NCI-H524 treated with DMSO at 0.1 percent for 48 hours (cell line): ENCODE results near the gene BCR.

ENCODE experiments used
- DNase-seq: peaks from one replicate; lab custom pipeline; 2025; lab: John Stamatoyannopoulos, UW

The BCR gene

GRCh38 chr22:23217171-23218052 is 37.1 kb downstream of the BCR start:
- no peak for DNase-seq

DNA sequence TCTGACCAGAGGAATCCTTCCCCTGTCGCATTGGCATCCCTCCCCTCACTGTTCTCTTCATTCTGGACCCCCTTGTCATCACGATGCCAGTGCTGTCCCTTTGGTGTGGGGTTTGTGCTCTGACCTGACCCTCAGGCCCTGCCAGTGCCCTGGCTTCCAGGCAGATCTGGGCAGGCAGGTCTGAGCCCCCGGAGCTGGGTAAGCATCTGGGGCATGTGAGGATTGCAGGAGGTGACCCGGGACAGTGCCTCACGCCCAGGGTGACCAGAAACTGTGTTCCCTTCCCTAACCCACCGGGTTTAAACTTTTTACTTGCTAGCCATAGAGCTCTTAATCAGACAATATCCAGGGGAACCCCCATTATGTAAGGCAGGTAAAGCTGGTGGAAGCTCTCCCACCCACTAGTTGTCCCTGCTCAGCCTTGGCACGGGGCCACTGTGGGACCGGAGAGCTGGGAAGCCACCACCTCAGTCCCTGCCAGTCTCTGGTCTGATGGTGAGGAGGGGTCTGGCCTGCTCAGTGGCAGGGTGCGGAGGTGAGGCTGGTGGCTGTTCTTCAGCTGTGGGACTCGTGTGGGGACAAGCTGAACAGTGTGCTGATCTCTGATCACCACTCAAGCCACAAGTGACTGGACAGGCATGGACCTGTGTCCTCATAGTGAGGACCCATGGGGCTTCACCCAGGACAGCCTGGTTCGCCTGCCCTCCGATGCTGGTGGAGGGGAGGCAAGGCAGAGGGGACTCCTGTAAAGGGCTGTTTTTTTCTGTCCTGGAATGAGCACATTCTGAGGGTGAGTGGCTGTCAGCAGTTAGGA is 38.0 kb downstream of the BCR start:
- DNase-seq = no peak

GRCh38 chr22:23218867-23219251 is 38.5 kb downstream of the BCR start:
- DNase-seq = peak; percentile 100

GRCh38 chr22:23219317-23219716 is 39.0 kb downstream of the BCR start:
- no peak for DNase-seq

- peak; percentile 81 for DNase-seq
These were observed 39.6 kb downstream of the BCR start for GRCh38 chr22:23219822-23220484.

- DNase-seq = no peak
These were observed 40.4 kb downstream of the BCR start for GRCh38 chr22:23220485-23221350.

- DNase-seq = no peak
These were observed 41.1 kb downstream of the BCR start for GRCh38 chr22:23221351-23221804.

- DNase-seq = no peak
These were observed 41.9 kb downstream of the BCR start for GRCh38 chr22:23222033-23222792.

- no peak for DNase-seq
These were observed 42.7 kb downstream of the BCR start for GRCh38 chr22:23222793-23223568.

DNA sequence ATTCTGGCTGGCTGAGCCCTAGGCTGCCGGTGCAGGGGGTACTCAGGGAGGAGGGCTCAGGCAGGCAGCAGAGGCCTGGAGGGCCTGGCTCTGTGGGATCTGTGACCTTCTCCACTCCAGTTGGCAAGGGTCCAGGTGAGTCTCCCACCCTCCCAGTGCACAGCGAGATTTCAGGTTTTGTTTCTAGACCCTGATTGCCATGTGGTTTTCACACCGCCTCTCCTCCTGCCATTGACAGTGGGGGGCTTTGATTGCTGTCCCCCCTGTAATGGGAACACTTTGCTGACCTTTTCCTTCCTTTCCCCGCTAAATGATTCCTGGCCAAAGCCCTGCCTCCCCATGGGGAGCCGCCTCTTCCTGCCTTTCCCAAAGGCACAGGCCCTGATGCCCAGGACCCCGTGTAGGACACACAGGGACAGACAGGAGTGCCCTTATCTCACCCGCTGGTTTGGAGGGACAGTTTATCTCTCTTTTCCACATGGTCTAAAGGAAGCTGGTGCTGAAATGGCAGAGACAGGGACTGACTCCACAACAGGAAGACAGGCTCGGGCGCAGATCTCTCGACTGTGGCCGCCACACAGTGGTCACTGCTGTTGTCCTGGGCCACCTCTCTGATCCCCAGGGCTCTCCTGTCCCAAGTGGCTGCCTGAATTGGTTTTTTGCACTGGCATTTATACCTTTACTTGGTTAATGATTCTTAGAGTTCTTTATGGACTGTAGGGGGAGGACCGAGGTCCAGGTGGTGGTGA is 43.4 kb downstream of the BCR start:
- DNase-seq = no peak

- no peak for DNase-seq
These were observed 44.5 kb downstream of the BCR start for GRCh38 chr22:23224846-23225245.

DNA sequence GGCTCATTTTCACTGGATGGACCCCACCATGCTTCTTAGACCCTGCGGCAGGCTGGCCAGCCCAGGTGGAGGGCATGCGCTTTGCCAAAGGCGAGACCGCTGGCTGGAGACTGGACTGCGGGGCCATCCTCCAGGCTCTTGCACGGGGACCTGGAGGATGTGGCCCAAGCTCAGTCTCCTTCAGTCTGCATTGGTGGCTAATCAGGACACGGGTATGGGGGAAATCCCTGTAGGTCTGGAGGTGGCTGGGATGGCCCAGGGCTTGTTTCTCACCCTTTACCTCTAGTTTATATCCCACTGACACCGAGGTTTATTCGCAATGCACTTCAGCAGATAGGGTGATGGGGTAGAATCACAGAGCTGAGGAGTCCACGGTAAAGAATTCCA is 45.0 kb downstream of the BCR start:
- DNase-seq = no peak

DNA sequence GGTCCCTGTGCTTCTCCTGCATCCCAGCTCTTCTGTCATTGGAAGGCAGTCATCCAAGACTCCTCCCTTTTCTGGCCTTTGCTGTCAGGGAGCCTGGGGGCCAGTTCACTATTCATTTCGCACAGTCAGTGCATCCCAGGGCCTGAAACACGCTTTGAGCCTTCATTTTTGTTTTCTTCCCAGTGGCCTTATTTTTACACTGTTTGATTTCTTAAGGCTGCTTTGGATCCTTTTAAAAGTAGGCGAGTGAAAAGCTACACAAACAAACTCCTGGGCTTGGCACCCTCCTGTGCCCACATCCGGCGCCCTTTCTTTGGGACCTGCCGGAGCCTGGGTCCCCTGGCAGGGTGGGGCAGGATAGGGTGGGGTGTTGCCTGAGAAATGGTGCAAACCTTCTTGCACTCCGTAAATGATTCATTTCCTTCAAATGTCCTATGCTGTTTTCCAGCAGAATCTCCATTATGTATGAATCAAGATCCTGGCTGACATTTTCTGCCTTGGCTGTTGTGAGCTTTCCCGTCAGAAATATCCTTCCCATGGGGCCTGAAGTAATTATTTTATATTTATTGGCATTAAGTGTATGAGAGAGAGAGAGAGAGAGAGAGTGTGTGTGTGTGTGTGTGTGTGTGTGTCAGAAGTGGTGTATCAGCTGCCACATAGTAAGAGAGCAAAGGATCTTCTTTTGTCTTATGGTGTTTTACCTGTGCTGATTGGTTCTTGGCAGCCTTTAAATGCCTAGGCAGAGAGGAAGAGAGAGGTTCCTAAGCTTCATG is 45.6 kb downstream of the BCR start:
- DNase-seq = no peak

DNA sequence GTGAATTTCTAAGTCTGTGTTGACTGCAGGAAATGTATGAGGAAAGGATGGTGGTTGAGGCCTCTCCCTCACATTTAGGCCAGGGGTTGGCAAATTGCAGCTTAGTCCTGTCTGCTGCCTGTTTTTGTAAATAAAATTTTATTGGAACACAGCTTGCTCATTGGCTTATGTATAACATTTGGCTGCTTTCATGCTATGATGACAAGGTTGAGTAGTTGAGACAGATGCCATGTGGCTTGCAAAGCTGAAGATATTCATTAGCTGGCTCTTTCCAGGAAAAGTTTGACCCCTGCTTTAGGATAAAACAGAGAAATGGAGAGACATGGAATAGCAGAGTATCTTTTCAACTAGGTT is 46.2 kb downstream of the BCR start:
- DNase-seq = no peak

DNA sequence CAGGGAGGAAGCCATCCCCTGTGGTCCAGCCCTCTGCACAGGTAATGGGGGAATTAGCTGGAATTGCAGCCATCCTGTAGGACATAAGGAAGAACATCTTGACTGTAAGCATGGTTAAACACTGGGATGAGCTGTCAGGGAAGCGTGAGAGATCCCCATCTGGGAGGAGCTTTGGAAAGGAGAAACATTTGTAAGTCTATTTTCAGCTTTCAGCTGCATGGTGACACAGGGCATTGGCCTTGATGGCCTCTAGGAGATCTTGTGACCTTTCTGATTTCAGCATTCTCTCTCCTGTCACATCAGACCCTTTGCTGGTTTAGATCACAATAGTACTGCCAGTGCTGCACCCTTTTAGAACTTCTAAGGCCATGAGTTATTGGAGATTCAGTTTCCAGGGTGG is 47.1 kb downstream of the BCR start:
- no peak for DNase-seq

DNA sequence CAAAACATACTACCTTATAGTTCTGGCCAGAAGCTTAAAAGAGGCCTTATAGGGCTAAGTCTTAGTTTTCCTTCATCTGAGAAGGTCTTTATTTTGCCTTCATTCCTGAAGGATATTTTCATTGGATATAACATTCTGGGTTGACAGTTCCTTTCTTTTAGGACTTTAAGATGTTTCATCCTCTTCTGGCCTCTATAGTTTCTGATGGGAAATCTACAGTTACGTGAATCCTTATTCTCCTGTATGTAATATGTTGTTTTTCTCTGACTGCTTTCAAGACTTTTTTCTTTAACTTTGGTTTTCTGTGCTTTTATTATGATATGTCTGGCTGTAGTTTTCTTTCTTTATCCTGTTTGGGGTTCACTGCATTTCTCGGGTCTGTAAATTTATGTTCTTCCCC is 48.2 kb downstream of the BCR start:
- DNase-seq = no peak

DNA sequence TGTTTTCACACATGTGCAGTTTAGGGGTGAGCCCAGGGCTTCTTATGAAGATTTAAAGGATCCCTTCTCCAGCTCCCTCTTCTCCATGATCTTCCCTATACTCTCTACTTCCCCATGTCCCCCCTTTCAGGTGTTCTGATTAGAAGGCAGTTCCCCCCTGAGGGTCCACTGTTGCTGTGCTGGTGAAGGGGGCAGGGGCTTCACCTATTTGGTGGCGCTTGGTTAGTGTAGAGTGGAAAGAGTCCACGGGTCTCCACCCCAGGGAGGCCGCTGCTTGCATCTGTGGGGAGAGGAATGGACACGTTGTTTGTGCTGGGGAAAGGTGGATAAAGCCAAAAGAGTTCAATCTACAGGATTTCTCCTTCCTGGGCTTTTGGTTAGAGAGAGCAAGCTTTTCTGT is 49.3 kb downstream of the BCR start:
- DNase-seq = no peak

DNA sequence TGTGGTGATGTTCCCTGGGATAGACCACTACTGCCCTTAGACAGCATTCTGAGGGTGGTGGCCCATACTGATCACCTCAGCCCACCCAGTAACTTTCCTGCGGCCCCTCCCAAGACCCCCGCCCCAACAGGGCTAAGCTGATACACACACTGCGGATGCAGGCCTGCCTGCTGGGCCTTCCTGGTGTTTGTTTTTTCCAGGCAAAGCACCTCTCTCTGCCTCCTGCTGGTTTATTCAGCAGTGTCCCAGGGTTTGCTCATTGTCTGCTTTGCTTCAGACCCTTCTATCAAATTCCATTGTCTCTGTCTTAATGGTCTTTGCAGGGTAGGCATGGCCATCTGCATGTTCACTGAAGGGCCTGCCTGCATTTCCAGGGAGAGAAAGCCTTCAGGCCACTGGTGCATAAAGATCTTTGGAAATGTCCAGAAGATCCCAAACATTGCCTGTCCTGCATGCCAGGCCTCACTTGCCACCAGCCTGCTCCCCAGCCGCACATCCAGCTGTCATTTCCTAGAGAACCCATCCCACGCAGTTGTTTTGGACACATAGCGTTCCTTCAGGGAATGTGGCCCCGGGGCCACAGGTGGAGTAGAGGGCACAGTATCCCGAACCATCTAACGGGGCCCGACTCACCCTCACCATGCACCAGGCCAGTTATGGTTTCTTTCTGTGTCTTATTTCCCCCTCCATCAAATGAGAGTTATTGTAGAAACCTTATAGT is 50.2 kb downstream of the BCR start:
- DNase-seq = no peak
